ENCODE data around the gene CCDC43.
"Not testable (repeated sequence)": the region's sequence is repeated elsewhere in the genome, so short reads cannot be mapped to it uniquely, and the experiment has no call there.

Gene CCDC43, protein sequence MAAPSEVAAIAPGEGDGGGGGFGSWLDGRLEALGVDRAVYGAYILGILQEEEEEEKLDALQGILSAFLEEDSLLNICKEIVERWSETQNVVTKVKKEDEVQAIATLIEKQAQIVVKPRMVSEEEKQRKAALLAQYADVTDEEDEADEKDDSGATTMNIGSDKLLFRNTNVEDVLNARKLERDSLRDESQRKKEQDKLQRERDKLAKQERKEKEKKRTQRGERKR

DNA sequence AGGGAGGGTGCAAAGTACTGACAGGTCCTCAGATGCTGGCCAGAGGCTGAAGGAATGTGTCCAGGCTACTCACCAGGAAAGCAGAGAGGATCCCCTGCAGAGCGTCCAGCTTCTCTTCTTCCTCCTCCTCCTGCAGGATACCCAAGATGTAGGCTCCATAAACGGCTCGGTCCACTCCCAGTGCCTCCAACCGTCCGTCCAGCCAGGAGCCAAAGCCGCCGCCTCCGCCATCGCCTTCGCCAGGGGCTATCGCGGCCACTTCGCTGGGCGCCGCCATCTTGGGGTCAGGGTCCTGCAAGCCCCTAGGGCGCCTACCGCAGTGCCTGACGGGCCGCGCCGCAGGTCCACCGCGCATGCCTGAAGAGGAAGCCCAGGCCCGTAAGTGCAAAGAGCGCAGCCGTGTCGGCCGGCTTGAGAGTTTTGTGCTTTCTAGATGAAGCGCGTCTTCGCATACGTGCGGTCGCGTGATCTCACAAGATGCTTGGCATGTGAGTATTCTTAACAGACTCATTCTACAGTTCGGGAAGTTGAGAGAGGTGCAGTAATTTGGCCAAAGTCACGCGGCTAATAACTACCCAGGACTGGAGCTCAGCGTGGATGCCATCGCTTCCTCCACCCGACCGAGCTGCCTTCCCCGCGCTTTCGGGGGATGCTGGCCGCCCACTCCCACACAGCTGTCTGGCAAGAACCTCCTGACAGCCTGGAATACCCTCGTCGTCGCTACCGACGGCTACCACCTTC, at the start of gene CCDC43:
Gene CCDC43, minus strand, starts transcription at position 300 of the 741 bp plus-strand sequence. Its CDS starts 23 bp downstream, at position 277.
- peak; percentile 85 for DNase-seq (ENCODE audit: low read depth)

DNA sequence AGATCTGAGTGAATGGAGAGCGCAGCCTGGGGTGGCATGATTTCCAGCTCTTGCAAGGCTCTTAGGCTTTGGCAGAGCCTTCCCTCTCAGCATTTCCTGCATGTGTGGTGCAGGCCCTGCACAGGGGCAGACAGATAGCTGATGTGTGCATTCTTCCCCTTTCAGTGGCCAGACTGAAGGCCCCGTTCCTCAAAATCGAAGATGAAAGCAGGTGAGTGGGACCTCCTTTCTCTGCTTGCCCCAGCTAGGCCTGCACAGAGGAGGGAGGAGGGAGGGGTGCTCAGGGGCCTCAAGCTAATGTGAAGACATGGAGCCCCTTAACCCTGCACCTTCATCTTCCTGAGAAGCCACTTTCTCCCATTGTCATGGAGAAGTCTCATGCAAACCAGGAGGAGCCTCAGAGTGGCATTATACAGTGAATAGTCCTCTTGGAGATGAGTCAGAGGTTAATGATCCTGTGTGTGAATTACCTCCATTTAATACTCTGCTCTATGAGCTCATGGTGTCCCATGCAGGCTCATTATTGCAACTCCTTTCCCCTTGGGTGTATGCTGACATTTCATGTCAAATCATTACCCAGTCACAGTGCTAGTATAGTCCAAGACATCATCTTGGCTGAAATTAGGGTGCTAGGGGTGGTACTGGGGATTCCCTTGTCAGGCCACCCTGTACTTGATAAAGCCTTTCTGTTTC, 48.8 kb upstream of the CCDC43 start:
- no peak for DNase-seq (ENCODE audit: low read depth)

DNA sequence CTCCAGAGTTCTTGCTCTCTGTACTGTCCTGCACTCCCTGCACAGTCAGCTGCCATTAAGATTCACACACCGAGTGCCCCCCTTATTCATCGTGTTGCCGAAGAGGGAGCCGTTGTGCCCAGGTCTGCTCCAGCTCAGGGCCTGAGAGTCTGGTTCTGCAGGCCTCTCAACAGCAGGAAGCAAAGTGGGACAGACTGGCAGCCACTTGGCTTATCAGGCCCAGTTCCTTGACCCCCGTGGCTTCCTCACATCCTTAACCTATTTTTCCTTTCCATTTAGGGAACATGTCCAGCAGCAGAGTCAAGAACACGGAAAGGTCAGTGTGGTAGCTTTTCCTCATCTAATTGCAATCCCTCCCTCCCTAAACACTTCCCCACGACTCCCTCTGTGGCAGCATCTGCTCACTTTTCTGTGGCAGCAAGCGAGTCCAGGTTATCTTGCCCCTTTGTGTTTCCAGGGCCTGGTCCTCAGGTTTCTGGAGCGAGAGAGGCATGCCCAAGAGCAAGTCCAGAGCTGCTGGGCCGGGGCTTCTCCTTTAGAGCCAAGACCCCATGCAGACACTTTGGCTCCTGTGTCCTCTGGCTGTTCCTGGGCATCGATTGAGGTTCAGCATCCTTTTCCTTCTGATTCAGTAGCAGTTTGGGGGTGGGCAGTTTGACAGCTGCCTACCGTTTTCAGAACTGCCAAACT, 47.1 kb upstream of the CCDC43 start:
- DNase-seq (ENCODE audit: low read depth): no peak

DNA sequence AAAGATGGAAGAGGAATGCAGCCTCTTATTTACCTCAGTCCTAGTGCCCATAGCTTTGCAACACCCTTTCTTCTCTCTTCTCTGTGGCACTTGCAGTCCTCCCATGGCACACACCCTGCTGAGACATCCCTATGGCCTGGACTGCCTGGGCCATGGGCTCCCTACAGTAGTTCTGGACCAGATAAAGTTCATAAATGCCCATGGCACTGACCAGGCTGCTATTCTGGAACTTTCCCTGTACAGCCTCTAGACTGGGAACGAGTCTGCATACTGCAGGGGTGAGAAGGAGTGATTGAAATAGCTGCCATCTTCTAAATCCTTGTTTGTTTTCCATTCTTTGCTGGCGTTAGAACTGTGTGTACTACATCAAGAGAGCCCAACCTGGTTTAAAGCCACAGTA, 44.7 kb upstream of the CCDC43 start:
- DNase-seq (ENCODE audit: low read depth): no peak

DNA sequence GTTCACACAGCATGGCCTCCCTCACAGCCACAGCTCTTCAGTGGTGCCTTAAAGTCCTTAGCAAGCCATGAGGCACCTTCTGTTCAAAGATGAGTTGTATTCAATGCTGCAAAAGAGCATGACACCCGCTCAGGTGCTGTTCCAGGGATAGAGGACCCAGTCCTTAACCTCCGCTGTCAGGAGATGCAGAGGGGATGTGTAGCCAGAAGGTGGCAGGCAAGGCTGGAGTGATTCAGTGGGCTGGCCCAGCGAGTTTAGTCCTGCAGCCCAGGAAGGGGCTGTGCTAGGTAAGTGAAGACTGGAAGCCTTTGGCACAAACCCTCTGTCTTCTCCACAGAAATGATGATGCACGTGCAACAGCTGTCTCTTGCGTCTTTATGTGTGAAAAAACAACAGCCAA, 44.2 kb upstream of the CCDC43 start:
- DNase-seq (ENCODE audit: low read depth): no peak

DNA sequence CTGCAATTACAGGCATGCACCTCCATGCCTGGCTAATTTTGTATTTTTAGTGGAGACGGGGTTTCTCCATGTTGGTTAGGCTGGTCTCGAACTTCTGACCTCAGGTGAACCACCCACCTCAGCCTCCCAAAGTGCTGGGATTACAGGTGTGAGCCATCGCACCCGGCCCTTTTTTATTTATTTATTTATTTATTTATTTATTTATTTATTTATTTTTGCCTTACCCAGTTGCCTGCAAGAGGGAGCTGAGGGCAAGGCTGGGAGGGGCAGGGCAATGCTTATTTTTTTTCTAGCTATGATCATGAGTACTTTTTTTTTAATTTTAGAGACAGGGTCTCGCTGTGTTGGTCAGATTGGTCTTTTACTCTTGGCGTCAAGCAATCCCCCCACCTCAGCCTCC, 36.5 kb upstream of the CCDC43 start:
- DNase-seq (ENCODE audit: low read depth): not testable (repeated sequence)

DNA sequence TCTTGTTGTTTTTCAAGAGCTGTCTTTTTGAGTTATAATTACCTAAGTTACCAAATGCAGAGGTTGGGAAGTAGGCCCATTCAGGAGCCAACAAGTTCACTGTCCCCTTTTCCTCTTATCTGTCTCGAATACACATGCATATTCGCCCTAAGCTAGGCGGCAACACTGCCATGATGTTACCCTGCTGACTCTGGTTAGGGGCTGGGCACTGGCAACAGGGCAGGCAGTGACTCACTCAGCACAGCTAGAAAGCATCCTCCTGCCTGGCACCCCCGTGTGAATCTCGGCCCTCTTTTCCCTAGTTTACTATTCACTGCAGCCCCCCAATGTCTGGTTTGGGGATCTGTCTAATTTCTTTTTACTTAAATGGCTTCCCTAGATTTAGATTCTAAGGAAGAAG, 32.7 kb upstream of the CCDC43 start:
- DNase-seq (ENCODE audit: low read depth): no peak

DNA sequence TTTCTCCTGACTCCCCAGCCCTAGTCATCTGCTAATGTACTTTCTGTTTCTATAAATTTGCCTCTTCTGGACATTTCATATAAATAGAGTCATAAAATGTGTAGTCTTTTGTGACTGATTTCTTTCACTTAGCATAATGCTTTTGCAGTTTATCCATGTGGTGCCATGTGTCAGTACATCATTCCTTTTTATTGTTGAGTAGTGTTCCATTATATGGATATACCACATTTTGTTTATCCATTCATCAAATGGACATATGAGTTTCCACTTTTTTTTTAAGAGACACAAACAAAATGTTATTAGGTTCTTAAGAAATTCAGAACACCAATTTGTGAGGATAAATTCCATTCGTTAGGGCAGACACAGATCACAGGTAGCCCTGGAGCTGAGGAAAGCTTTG, 29.9 kb upstream of the CCDC43 start:
- no peak for DNase-seq (ENCODE audit: low read depth)

DNA sequence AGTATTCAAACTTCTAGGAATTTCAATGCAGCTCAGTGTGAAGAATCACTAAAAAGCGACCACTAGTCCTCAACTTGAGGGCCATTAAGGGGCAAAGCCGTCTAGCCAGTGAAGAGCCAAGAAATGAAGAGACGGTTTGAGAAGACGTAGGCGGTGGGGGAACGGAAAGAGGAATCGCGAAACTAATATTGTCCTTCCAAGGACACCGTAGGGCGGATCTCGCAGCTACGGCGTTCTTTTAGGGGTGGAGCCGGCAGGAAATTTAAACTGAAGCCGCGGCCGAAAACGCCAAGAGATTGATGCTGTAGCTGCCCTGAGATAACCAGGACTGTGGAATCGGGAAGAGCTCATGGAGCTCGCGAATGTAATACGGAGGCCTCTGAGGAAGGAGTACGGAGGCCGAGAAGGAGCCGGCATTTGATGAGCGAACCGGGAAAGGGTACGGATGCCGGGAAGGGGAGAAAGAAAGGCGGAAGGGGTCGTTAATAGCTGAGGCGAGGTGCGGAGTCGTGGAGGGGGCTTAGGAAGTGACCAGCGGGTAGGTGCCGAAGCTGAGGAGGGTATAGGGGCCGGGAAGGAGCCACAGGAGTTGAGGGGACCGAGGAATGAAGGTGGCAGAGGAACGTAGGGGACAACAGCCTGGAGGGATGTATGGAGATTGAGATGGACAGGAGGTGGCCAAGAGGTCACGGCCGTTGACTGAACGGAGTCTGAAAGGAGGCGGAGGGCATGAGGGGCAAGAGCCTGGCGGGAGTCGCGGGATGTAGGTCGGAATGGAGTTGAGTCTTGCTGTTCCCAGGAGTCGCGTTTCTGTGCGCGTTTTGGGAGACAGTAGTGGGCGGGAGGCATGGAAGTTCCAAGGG, 19.1 kb upstream of the CCDC43 start, which contains the start of gene DBF4B:
Gene DBF4B, plus strand, starts transcription at position 265 of the 863 bp plus-strand sequence. Its CDS starts 156 bp downstream, at position 421.
- peak; percentile 74 for DNase-seq (ENCODE audit: low read depth)

DNA sequence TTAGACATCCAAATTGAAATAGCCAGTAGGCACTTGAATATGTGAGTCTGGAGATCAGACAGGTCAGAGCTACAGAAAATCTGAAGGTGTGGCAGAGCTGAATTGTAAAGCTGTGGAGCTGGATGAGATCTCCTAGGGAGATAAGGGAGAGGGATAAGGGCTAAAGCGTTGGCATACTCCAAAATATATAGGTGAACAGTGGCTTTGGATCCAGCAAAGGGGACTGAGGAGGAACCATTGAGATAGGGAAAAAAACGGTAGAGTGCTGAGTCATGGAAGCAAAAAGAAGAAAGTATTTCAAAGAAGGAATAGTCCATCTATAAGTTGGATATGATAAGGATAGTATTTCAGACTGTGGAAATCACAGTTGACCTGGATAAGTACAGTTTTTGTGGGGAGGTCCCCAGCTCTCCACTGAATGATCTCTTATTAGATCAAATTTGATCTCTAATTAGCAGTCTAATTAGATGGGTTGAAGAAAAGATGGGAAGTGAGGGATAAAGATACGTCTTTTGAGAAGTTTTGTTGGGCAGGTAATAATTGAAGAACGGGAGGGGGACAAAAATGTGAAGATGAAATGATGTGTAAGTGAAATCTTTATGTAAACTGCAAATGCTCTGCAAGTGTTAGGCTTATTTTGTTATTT, 18.3 kb upstream of the CCDC43 start:
- DNase-seq (ENCODE audit: low read depth): peak; percentile 28

DNA sequence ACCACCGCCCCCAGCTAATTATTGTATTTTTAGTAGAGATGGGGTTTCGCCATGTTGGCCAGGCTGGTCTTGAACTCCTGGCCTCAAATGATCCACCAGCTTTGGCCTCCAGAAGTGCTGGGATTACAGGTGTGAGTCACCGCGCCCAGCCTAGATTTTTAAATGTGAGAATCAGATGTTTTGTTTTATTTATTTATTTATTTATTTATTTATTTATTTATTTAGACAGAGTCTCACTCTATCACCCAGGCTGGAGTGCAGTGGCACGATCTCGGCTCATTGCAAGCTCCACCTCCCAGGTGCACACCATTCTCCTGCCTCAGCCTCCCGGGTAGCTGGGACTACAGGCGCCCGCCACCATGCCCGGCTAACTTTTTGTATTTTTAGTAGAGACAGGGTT, 10.7 kb upstream of the CCDC43 start:
- DNase-seq (ENCODE audit: low read depth): not testable (repeated sequence)

DNA sequence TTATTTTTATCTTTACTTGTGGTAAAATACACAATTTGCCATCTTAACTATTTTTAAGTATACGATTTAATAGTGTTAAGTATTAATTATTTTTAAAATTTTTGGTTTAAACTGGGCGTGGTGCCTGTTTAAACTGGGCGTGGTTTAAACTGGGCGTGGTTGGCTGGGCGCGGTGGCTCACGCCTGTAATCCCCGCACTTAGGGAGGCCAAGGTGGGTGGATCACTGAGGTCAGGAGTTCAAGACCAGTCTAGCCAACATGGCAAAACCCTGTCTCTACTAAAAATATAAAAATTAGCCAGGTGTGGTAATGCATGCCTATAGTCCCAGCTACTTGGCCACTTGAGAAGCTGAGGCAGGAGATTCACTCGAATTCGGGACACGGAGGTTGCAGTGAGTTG, 4.0 kb upstream of the CCDC43 start:
- DNase-seq (ENCODE audit: low read depth): no peak

DNA sequence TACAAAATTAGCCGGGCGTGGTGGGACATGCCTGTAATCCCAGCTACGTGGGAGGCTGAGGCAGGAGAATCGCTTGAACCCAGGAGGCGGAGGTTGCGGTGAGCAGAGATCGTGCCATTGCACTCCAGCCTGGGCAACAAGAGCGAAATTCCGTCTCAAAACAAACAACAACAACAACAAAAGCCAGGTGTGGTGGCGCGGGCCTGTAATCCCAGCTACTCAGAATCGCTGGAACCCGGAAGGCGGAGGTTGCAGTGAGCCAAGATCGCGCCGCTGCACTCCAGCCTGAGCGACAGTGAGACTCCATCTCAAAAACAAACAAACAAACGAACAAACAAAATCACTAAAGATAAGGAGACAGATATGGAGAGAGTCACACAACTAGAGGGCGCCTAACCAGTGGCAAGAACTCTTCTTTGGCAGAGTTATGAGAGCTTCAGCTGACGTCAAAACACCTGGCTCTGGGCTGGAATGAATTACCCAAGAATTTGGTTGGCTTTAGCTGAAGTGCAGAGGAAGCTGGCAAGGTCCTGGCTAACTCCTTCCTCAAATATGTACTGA, 1.2 kb upstream of the CCDC43 start:
- not testable (repeated sequence) for DNase-seq (ENCODE audit: low read depth)

DNA sequence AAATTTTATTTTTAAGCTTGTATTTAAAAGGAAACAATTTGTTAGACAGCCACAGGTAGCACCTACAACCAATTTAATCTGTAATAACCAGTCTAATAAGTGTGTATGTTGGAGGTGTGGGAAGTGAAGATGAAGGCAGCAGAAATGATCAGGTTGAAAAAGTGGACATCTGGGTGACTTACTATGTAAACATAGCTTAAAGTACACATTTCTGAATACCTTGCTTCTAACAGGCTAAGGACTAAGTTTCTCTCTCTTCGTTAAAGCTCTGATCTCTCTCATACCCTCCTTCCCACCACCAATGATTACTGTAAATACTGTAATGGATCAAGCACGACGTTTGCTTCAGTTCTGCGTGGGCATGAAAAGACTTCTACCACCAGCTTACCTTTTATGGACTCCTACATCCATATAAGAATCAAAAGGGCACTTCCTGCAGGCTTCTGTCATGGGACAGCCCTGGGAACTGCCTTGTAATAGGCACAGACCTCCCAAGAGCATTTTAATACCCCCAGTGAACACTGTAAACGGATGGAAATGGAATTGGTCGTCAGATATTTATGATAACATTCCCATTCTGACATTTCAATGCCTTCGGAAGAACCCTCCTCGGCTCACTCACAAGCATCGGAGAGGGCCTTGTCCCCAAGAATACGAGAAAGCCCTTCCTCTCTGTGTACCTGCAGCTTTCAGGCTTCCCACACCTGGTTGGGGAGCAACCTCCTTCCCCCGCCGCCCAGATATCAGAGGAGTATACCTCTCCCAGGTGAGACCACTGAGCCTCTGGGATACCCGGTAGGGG, 700 bp downstream of the CCDC43 start:
- no peak for DNase-seq (ENCODE audit: low read depth)

DNA sequence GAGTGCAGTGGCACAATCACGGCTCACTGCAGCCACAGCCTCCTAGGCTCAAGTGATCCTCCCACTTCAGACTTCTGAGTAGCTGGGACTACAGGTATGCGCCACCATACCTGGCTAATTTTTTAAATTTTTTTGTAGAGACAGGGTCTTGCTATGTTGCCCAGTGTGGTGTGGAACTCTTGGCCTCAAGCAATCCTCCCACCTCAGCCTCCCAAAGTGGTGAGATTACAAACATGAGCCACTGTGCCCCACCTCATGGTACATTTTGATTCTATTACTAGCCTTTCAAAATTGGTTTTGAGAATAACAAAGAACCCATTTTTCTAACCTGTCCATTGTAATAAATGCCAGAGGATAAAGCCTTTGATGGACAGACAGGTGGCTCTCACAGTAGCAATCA, 1.4 kb downstream of the CCDC43 start:
- no peak for DNase-seq (ENCODE audit: low read depth)

DNA sequence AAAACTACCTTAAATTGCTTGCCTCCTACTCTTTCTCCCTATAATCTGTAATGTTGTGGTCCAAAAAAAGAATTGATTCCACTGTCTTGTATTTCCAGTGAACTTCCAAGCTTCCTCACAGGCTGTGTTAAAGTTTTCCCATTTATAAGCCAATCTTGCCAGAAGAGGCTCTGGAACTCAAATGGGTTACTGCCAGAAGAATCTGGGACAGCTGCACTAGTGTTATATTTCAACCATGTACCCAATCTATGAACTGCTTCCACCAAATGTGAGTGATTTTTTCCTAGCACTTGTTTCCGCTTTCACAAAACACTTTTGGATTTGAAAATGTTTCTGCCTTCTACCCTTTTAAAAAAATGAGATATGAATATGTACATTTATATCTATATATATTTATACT, 1.8 kb downstream of the CCDC43 start:
- no peak for DNase-seq (ENCODE audit: low read depth)

DNA sequence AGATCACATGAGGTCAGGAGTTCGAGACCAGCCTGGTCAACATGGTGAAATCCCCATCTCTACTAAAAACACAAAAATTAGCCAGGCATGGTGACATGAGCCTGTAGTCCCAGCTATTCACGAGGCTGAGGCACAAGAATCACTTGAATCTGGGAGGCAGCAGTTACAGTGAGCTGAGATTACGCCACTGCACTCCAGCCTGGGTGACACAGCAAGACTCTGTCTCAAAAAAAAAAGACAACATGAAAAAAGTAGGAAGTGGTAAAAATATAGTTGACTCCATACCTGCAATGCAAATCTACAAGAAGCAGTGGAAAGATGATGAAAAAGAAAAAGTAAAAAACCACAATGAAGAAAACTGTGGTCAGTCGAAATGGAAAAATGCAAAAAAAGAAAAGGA, 6.3 kb downstream of the CCDC43 start:
- DNase-seq (ENCODE audit: low read depth): not testable (repeated sequence)

DNA sequence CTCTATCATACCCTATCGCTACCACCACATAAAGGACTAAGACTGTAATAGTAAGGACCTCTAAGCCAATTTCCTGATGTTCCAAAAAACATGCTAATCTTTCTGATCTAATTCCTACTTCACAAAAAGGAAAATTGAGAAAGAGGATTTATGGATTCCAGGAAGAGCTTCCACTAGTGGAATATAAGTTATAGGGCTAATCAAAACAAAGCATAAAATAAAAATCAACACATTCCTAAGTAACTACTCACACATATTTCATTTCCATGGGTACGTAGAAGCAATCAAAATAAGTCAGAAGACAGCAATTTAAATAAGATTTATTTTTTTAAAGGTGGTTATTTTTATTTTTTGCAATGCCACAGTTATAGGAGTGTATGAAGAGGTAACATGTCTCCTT, 12.4 kb downstream of the CCDC43 start:
- no peak for DNase-seq (ENCODE audit: low read depth)

DNA sequence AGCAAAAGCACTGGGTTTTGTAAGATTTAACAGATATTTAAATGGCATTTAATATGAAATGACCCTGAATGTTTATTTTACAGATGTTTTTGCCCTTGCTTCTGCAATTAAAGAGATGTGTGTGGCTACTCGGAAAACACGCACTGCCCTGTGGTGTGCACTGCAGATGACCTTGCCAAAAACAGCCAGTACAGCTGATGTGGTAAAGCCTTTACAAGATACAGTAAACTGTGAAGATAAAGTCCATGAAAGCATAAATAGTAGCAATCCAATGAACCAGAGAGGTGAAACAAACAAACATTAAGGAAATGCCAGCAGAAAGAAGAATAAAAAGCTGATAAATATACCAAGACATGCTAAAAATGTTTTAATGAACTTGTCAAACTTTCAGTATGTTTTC, 15.7 kb downstream of the CCDC43 start:
- DNase-seq (ENCODE audit: low read depth): no peak

Measured in HS-5 (cell line).